GM23338 (cell line): ENCODE results near the gene AREL1. TPM values are rescaled to one million over a fixed set of nuclear protein-coding genes. Genes with fewer than 3 reads are reported as not detected.

ENCODE experiments used
- ATAC-seq: fragments of 200-7000 bp; cut with Tn5 transposase; 3 replicates; pipeline ENCODE4 v1.9.1; 2020
- DNase-seq: peaks from one replicate; pipeline ENCODE4 v3.0.0-alpha.2; 2015; ENCODE audit warnings: low spot score
- H2AFZ ChIP-seq: fragments of 200-600 bp; sonication (generic); 2 replicates; pipeline ENCODE4 v1.8.0; 2016; ENCODE audit warnings: antibody characterized with exemption, mild to moderate bottlenecking, moderate library complexity
- H3F3A ChIP-seq: fragments of 200-600 bp; sonication (generic); replicated peaks from 2 replicates; pipeline ENCODE4 v1.8.0; 2017; ENCODE audit warnings: antibody characterized with exemption, mixed run types, low read depth
- H3K27ac ChIP-seq: fragments of 200-600 bp; sonication (generic); 2 replicates; pipeline ENCODE4 v1.6.1; 2016; ENCODE audit warnings: low read depth
- H3K27me3 ChIP-seq: fragments of 200-600 bp; sonication (generic); 2 replicates; pipeline ENCODE4 v1.8.0; 2016; ENCODE audit warnings: mild to moderate bottlenecking, mixed run types, moderate library complexity; ENCODE audit not compliant: insufficient read depth
- H3K36me3 ChIP-seq: fragments of 200-600 bp; sonication (generic); 2 replicates; pipeline ENCODE4 v1.8.0; 2016; ENCODE audit warnings: mild to moderate bottlenecking; ENCODE audit not compliant: insufficient read depth
- H3K4me1 ChIP-seq: fragments of 200-600 bp; sonication (generic); 2 replicates; pipeline ENCODE4 v1.8.0; 2016; ENCODE audit warnings: mild to moderate bottlenecking, moderate library complexity; ENCODE audit not compliant: insufficient read depth
- H3K4me2 ChIP-seq: fragments of 200-600 bp; sonication (generic); 2 replicates; pipeline ENCODE4 v1.7.1; 2017; ENCODE audit warnings: mixed run types
- H3K4me3 ChIP-seq: fragments of 200-600 bp; sonication (generic); 2 replicates; pipeline ENCODE4 v1.6.1; 2016; ENCODE audit warnings: mixed run types
- H3K79me2 ChIP-seq: fragments of 200-600 bp; sonication (generic); replicated peaks from 2 replicates; pipeline ENCODE4 v1.8.0; 2017; ENCODE audit warnings: mild to moderate bottlenecking; ENCODE audit not compliant: insufficient read depth
- H3K9me2 ChIP-seq: fragments of 200-600 bp; sonication (generic); 2 replicates; pipeline ENCODE4 v1.8.0; 2017; ENCODE audit not compliant: insufficient read depth
- H4K20me1 ChIP-seq: fragments of 200-600 bp; sonication (generic); replicated peaks from 2 replicates; pipeline ENCODE4 v1.8.0; 2017; ENCODE audit warnings: mild to moderate bottlenecking; ENCODE audit not compliant: insufficient read depth
- H3K27ac Mint-ChIP-seq: 2 replicates; pipeline ENCODE4 v1.8.0; 2020; ENCODE audit warnings: inconsistent platforms, mild to moderate bottlenecking, moderate library complexity, mixed read lengths
- H3K27me3 Mint-ChIP-seq: 3 replicates; pipeline ENCODE4 v1.8.0; 2022; ENCODE audit warnings: low read depth, mild to moderate bottlenecking, moderate library complexity, mixed read lengths, inconsistent platforms; ENCODE audit not compliant: insufficient read depth, poor library complexity
- H3K36me3 Mint-ChIP-seq: 3 replicates; pipeline ENCODE4 v1.8.0; 2021; ENCODE audit warnings: low read depth, mild to moderate bottlenecking, inconsistent platforms, moderate library complexity, mixed read lengths
- H3K4me1 Mint-ChIP-seq: 3 replicates; pipeline ENCODE4 v1.8.0; 2020; ENCODE audit warnings: mild to moderate bottlenecking, inconsistent platforms, mixed read lengths
- H3K4me3 Mint-ChIP-seq: 3 replicates; pipeline ENCODE4 v1.8.0; 2021; ENCODE audit warnings: moderate library complexity, mild to moderate bottlenecking, inconsistent platforms, mixed read lengths
- H3K9me3 Mint-ChIP-seq: 3 replicates; pipeline ENCODE4 v1.8.0; 2020; ENCODE audit warnings: moderate library complexity, mild to moderate bottlenecking, inconsistent platforms, mixed read lengths
- JUNB ChIP-seq: IDR thresholded peaks from one replicate; pipeline ENCODE4 v1.6.1; 2016; ENCODE audit warnings: antibody characterized with exemption; ENCODE audit not compliant: unreplicated experiment
- NANOG ChIP-seq: IDR thresholded peaks from 2 replicates; pipeline ENCODE4 v1.6.1; 2016; ENCODE audit warnings: antibody characterized with exemption, borderline replicate concordance
- REST ChIP-seq: IDR thresholded peaks from one replicate; pipeline ENCODE4 v1.6.1; 2018; ENCODE audit warnings: antibody characterized with exemption; ENCODE audit not compliant: unreplicated experiment
- STAT1 ChIP-seq: IDR thresholded peaks from one replicate; pipeline ENCODE4 v1.6.1; 2016; ENCODE audit warnings: antibody characterized with exemption; ENCODE audit not compliant: unreplicated experiment
- polyA plus RNA-seq: library from polyadenylated mRNA; unstranded; fragments of >200 nt; fragmentation: Nextera tagmentation; extraction: Ambion mirVana; gene quantifications from 2 replicates; pipeline ENCODE4 v1.2.1, GENCODE V29; 2016
- total RNA-seq: library from RNA; depleted of rRNA; stranded (reverse); fragments of >200 nt; shearing (Covaris generic); gene quantifications from 2 replicates; pipeline ENCODE4 v1.2.3, GENCODE V29; 2014
- TF ChIP-seq, protein P1 (sequence below): fragments of 250-450 bp; sonication (Bioruptor Pico); IDR thresholded peaks from 2 replicates; pipeline ENCODE4 v1.5.0; 2020; ENCODE audit warnings: mild to moderate bottlenecking, moderate library complexity

Gene AREL1
- total and polyA plus RNA-seq, 2 experiments from 2014 or later, result 7.5 to 23.6 TPM

DNA sequence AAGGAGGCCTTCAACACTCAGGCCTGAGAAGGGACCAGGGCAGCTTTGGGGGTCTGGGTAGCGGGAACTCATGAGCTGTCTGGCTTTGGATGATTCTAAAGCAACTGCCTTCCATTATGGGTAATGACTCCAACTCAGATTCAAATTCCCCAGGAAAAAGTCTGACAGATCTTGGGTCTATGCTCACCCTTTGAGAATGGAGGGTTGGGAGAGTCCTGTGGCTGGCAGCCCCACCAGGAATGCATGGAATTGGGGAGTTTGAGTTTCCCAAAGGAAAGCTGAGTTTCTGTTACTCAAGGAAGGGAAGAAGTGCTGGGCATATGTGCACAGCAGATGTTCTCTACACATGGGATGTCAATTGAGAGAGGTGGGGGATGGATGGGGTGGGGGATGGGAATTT lies 78.4 kb downstream of the AREL1 start:
- peaks cover 14% of the 10 kb centered on the region; the same call in 1 of the 2 replicates for H3K4me1 ChIP-seq
- H3K9me2 ChIP-seq, result no peaks in the 10 kb centered on the region
- ATAC-seq (no peak), DNase-seq (no peak)
- Mint-ChIP-seq H3K27me3 (peaks cover 6% of the 10 kb centered on the region), H3K4me1 (peaks cover 38% of the 10 kb centered on the region), H3K27ac (no peak overlapping the region), H3K9me3 (no peaks in the 10 kb centered on the region), H3K36me3 (no peaks in the 10 kb centered on the region), H3K4me3 (no peak overlapping the region)
- no peak for TF ChIP-seq REST
- no peak for TF ChIP-seq STAT1
- TF ChIP-seq, protein P1, sequence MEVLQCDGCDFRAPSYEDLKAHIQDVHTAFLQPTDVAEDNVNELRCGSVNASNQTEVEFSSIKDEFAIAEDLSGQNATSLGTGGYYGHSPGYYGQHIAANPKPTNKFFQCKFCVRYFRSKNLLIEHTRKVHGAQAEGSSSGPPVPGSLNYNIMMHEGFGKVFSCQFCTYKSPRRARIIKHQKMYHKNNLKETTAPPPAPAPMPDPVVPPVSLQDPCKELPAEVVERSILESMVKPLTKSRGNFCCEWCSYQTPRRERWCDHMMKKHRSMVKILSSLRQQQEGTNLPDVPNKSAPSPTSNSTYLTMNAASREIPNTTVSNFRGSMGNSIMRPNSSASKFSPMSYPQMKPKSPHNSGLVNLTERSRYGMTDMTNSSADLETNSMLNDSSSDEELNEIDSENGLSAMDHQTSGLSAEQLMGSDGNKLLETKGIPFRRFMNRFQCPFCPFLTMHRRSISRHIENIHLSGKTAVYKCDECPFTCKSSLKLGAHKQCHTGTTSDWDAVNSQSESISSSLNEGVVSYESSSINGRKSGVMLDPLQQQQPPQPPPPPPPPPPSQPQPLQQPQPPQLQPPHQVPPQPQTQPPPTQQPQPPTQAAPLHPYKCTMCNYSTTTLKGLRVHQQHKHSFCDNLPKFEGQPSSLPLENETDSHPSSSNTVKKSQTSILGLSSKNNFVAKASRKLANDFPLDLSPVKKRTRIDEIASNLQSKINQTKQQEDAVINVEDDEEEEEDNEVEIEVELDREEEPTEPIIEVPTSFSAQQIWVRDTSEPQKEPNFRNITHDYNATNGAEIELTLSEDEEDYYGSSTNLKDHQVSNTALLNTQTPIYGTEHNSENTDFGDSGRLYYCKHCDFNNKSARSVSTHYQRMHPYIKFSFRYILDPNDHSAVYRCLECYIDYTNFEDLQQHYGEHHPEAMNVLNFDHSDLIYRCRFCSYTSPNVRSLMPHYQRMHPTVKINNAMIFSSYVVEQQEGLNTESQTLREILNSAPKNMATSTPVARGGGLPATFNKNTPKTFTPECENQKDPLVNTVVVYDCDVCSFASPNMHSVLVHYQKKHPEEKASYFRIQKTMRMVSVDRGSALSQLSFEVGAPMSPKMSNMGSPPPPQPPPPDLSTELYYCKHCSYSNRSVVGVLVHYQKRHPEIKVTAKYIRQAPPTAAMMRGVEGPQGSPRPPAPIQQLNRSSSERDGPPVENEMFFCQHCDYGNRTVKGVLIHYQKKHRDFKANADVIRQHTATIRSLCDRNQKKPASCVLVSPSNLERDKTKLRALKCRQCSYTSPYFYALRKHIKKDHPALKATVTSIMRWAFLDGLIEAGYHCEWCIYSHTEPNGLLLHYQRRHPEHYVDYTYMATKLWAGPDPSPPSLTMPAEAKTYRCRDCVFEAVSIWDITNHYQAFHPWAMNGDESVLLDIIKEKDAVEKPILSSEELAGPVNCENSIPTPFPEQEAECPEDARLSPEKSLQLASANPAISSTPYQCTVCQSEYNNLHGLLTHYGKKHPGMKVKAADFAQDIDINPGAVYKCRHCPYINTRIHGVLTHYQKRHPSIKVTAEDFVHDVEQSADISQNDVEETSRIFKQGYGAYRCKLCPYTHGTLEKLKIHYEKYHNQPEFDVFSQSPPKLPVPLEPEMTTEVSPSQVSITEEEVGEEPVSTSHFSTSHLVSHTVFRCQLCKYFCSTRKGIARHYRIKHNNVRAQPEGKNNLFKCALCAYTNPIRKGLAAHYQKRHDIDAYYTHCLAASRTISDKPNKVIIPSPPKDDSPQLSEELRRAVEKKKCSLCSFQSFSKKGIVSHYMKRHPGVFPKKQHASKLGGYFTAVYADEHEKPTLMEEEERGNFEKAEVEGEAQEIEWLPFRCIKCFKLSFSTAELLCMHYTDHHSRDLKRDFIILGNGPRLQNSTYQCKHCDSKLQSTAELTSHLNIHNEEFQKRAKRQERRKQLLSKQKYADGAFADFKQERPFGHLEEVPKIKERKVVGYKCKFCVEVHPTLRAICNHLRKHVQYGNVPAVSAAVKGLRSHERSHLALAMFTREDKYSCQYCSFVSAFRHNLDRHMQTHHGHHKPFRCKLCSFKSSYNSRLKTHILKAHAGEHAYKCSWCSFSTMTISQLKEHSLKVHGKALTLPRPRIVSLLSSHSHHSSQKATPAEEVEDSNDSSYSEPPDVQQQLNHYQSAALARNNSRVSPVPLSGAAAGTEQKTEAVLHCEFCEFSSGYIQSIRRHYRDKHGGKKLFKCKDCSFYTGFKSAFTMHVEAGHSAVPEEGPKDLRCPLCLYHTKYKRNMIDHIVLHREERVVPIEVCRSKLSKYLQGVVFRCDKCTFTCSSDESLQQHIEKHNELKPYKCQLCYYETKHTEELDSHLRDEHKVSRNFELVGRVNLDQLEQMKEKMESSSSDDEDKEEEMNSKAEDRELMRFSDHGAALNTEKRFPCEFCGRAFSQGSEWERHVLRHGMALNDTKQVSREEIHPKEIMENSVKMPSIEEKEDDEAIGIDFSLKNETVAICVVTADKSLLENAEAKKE, result no peak
- TF ChIP-seq NANOG, result no peak
- no peak for TF ChIP-seq JUNB
- H3K79me2 ChIP-seq, result no peaks in the 10 kb centered on the region
- no peak overlapping the region for H3K4me2 ChIP-seq
- H3K4me3 ChIP-seq, result no peak overlapping the region
- H3F3A ChIP-seq, result no peaks in the 10 kb centered on the region
- no peaks in the 10 kb centered on the region for H4K20me1 ChIP-seq
- H3K36me3 ChIP-seq, result no peaks in the 10 kb centered on the region
- no peaks in the 10 kb centered on the region for H3K27me3 ChIP-seq
- no peak overlapping the region for H3K27ac ChIP-seq
- H2AFZ ChIP-seq, result no peak overlapping the region
